Body of pancreas (tissue), 4 donors: Measurements from ENCODE around the gene HADH. TPM values are rescaled to one million over a fixed set of nuclear protein-coding genes. Genes with fewer than 3 reads are reported as not detected.

Source experiments
- ATAC-seq: fragments of 150-250 bp; one replicate; pipeline ENCODE4 v1.9.1; 2016
- DNase-seq, 4 donors: peaks; one replicate each; pipeline ENCODE4 v3.0.0-alpha.2; 2019
- H3K27ac ChIP-seq, 4 donors: fragments of 200-600 bp; sonication (generic); 1 replicate in 3 of 4; 2 replicates in 1 of 4; pipeline versions ENCODE4 v1.5.1 to v1.6.1; 2016 to 2019; ENCODE audit warnings: mild to moderate bottlenecking in 1 of 4, mixed read lengths in 1 of 4, moderate library complexity in 1 of 4
- H3K27me3 ChIP-seq, 2 donors: fragments of 200-600 bp; sonication (generic); one replicate each; pipeline ENCODE4 v1.6.0; 2016; ENCODE audit warnings: mild to moderate bottlenecking in 1 of 2
- H3K36me3 ChIP-seq, 2 donors: fragments of 200-600 bp; sonication (generic); replicated peaks in 1 of 2; 2 replicates each; pipeline ENCODE4 v1.5.1; 2016; ENCODE audit warnings: low read depth in 2 of 2; ENCODE audit not compliant: insufficient read depth in 1 of 2
- H3K4me1 ChIP-seq: fragments of 200-600 bp; sonication (generic); one replicate; pipeline ENCODE4 v1.6.0; 2016
- H3K4me3 ChIP-seq, 2 donors: fragments of 200-600 bp; sonication (generic); 1 replicate in 1 of 2; 2 replicates in 1 of 2; pipeline ENCODE4 v1.5.1; 2016 to 2019
- H3K9me3 ChIP-seq, 3 donors: fragments of 200-600 bp; sonication (generic); 1 replicate in 2 of 3; 2 replicates in 1 of 3; pipeline ENCODE4 v1.5.1; 2016
- CTCF ChIP-seq, 7 experiments: fragments of 450-650 bp in 4 of 7; fragments of 200-600 bp in 3 of 7; sonication (generic) in 3 of 7; IDR thresholded peaks; one replicate each; pipeline ENCODE4 v1.5.1; 2016 to 2019; ENCODE audit warnings: antibody characterized with exemption in 7 of 7
- POLR2A ChIP-seq, 3 donors: fragments of 450-650 bp; IDR thresholded peaks; one replicate each; pipeline ENCODE4 v1.6.1; 2016; ENCODE audit warnings: antibody characterized with exemption in 3 of 3, mild to moderate bottlenecking in 2 of 3
- WGBS, 2 donors: methylation state at CpG; one replicate each; pipeline ENCODE4 v1.1.5; 2017; 5-methylcytosine and 5-hydroxymethylcytosine counted together
- intact Hi-C: fragments of 100-400 bp; cut with DNase I; formaldehyde crosslinking; loops from one replicate; pipeline ENCODE4 v1.15.1; 2023
- total RNA-seq, 2 donors: library from RNA; depleted of rRNA; stranded (reverse); fragments of >200 nt; gene quantifications; one replicate each; pipeline ENCODE4 v1.1.0, GENCODE V29; 2016

Gene HADH
- total RNA-seq, 2 donors from 2014 or later, result 23.9 to 34.6 TPM

- no peak for ATAC-seq
- TF ChIP-seq CTCF (IDR thresholded peaks at IDR 0.05), result no peak
- TF ChIP-seq POLR2A (IDR thresholded peaks at IDR 0.05), result no peak
- intact Hi-C loops, result no loop called here
Observed at GRCh38 chr4:107977482-107977881, 12.2 kb upstream of the HADH start.

GRCh38 chr4:107977966-107978705, 11.6 kb upstream of the HADH start:
- no peaks in the 10 kb centered on the region for H3K4me1 ChIP-seq
- no peak for ATAC-seq
- no peak overlapping the region for H3K4me3 ChIP-seq
- 80 to 88% methylated on average over 3 of the region's 3 CpGs for WGBS, 2 donors
- no peaks in the 10 kb centered on the region for H3K9me3 ChIP-seq
- H3K27me3 ChIP-seq, result no peaks in the 10 kb centered on the region
- TF ChIP-seq CTCF (IDR thresholded peaks at IDR 0.05) (no peak), POLR2A (IDR thresholded peaks at IDR 0.05) (no peak)
- H3K36me3 ChIP-seq, result no peaks in the 10 kb centered on the region
- no peak overlapping the region for H3K27ac ChIP-seq
- intact Hi-C loops, result no loop called here
- no peak for DNase-seq

More at GRCh38 chr4:107977482-107977881, 12.2 kb upstream of the HADH start:
- no peak overlapping the region for H3K27ac ChIP-seq
- H3K9me3 ChIP-seq, result no peaks in the 10 kb centered on the region
- H3K36me3 ChIP-seq, result no peaks in the 10 kb centered on the region
- 88% methylated on average over 4 of the region's 4 CpGs for WGBS, 2 donors
- no peaks in the 10 kb centered on the region for H3K4me1 ChIP-seq
- H3K4me3 ChIP-seq, result no peak overlapping the region
- H3K27me3 ChIP-seq, result no peaks in the 10 kb centered on the region
- DNase-seq, result no peak

GRCh38 chr4:107978716-107979451, 10.8 kb upstream of the HADH start:
- H3K9me3 ChIP-seq, result no peaks in the 10 kb centered on the region
- no peak overlapping the region for H3K27ac ChIP-seq
- TF ChIP-seq POLR2A (IDR thresholded peaks at IDR 0.05), result no peak
- TF ChIP-seq CTCF (IDR thresholded peaks at IDR 0.05), result no peak
- no peak overlapping the region for H3K4me3 ChIP-seq
- H3K36me3 ChIP-seq, result no peaks in the 10 kb centered on the region
- 85 to 88% methylated on average over 2 of the region's 2 CpGs for WGBS, 2 donors
- DNase-seq (no peak), ATAC-seq (no peak)
- no peaks in the 10 kb centered on the region for H3K27me3 ChIP-seq
- no peaks in the 10 kb centered on the region for H3K4me1 ChIP-seq
- intact Hi-C loops, result no loop called here

GRCh38 chr4:107987916-107988762, 1.6 kb upstream of the HADH start:
- Histone ChIP-seq H3K27me3 (no peaks in the 10 kb centered on the region), H3K4me1 (peaks cover 36% of the 10 kb centered on the region), H3K4me3 (no peak overlapping the region), H3K9me3 (no peaks in the 10 kb centered on the region), H3K36me3 (no peaks in the 10 kb centered on the region), H3K27ac (no peak overlapping the region)
- DNase-seq (no peak), ATAC-seq (no peak)
- WGBS, 2 donors, result 87 to 89% methylated on average over 10 of the region's 10 CpGs
- intact Hi-C loops, result no loop called here
- TF ChIP-seq POLR2A (IDR thresholded peaks at IDR 0.05) (no peak), CTCF (IDR thresholded peaks at IDR 0.05) (no peak)
